COR-L47 (cell line): ENCODE results near the gene PSMD9.
"Not testable (repeated sequence)": the region's sequence is repeated elsewhere in the genome, so short reads cannot be mapped to it uniquely, and the experiment has no call there.

ENCODE experiments used
- DNase-seq: peaks from one replicate; lab custom pipeline; 2025; lab: John Stamatoyannopoulos, UW

PSMD9 gene

DNA sequence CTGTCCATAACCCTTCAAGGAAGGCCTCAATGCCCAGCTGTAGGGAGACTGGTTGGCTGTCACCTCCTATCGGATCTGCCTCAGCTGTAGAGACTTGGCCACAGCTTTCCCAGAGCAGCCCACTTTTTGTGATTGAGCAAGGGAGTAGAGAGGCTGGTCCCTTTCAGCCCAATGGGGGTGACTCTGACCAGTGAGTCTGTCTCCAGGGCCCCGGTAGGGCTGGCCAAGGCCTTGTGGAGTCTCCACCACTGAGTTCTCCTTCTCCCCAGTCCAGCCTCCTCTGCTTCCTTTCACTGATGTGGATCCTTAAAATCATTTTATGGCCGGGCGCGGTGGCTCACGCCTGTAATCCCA is 15.4 kb upstream of the PSMD9 start:
- DNase-seq: no peak

DNA sequence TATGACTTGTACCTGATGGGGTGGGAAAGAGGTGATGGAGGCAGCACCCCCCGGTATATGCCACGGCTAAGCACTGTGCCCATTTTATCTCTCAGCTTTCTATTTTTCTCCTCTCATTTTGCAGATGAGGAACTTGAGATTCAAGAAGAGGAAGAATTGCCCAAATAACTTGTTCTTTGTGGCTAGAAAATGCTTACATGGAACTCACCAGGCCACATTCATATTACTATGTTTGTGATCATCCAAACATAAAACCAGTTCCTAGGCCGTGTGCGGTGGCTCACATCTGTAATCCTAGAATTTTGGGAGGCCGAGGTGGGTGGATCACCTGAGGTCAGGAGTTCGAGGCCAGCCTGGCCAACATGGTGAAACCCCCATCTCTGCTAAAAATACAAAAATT is 14.5 kb upstream of the PSMD9 start:
- DNase-seq: no peak

DNA sequence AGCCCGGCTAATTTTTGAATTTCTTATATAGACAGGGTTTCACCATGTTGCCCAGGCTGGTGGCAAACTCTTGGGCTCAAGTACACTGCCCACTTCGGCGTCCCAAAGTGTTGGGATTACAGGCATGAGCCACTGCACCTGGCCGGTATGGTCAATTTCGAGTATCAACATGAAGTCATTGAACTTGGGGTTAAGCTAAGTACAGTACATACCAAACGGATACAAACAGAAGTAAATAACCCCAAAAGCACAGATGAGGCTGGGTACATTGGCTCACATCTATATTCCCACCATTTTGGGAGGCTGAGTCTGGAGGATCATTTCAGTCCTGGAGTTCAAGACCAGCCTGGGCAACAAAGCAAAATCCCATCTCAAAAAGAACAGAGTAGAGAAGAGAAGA is 13.0 kb upstream of the PSMD9 start:
- DNase-seq: no peak

GRCh38 chr12:121876080-121876447 is 12.5 kb upstream of the PSMD9 start:
- DNase-seq: not testable (repeated sequence)

DNA sequence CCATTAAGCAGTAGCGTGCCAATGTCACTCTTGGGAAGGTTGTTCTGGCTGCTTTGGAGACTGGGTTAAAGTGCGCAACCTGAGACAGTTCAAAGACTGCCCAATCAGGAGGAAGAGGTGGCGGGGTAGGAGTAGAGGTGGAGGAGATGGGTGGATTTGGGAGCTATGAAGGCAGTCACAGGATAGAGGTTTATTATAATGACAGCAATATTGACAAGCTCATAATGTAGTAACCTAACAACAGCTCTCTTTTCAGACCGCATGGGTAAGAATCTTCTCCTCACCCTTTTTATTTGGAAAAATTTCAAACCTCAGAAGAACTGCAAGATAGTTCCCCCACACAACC is 5.3 kb upstream of the PSMD9 start:
- no peak for DNase-seq

- DNase-seq: not testable (repeated sequence)
Observed at GRCh38 chr12:121885129-121885528, 3.5 kb upstream of the PSMD9 start.

- DNase-seq: no peak
Observed at GRCh38 chr12:121888083-121888477, 510 bp upstream of the PSMD9 start.

DNA sequence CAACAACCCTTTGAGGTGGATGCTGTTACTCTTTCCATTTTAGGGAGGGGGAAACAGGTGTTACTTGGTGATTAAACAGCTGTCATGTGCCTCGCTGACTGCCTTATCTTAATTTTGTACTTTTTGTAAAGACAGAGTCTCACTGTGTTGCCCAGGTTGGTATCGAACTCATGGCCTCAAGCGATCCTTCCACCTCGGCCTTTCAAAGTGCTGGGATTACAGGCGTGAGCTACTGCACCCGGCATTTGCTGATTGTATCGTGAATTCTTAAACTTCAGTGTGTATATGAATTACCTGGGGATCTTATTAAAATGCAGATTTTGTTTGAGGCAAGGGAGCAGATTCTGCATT is 659 bp downstream of the PSMD9 start:
- no peak for DNase-seq

- not testable (repeated sequence) for DNase-seq
Observed at GRCh38 chr12:121889661-121890060, 1.1 kb downstream of the PSMD9 start.

DNA sequence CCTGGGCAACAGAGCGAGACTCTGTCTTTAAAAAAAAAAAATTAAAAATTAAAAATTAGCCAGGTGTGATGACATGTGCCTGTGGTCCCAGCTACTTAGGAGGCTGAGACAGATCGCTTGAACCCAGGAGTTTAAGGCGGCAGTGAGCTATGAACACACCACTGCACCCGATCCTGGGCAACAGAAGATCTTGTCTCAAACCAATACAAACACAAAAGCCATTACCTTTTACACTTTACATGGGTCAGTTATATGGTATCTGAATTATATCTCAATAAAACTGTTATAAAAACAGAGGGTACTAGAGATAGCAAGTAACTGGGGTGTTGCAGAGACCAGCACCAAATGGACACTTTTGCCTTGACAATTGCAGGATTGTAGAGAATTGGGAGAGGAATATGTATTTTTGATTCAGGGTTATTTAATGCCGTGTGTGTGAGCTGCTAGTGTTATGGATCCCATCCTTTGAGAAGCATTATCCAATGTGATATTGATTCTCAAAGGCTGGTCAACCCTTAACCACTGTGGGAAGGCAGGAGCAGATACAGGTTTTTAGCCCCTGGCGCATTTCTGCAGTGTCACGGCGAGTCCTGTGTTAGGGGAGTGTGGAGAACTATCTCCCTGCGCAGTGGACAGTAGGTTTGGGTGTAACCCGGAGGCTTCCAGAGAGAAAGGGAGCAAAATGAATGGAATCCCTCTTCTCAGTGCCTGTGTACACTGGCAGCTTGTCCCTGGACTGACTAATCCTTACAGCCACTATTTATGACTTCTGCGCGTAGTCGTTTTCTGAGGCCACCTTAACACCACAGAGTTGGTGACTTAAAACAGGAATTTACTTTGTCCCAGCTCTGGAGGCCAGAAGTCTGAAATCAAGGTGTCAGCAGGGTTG is 4.3 kb downstream of the PSMD9 start:
- DNase-seq: no peak

GRCh38 chr12:121893961-121894460 is 5.4 kb downstream of the PSMD9 start:
- DNase-seq: peak; percentile 52

DNA sequence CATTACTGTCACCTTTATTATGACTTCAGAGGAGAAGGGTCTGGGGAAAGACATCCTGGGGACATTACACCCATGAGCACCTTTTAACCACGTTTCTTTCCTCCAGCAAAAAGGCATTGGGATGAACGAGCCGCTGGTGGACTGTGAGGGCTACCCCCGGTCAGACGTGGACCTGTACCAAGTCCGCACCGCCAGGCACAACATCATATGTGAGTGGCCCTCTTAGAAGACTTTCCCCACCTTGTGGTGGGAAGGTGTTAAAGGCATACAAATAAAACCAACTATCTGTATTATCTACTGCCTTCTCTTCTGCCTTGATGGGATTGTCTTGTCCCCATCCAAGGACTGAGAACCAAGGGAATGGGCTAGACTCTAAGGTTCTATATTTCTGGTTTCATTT is 6.0 kb downstream of the PSMD9 start:
- DNase-seq: peak; percentile 48

DNA sequence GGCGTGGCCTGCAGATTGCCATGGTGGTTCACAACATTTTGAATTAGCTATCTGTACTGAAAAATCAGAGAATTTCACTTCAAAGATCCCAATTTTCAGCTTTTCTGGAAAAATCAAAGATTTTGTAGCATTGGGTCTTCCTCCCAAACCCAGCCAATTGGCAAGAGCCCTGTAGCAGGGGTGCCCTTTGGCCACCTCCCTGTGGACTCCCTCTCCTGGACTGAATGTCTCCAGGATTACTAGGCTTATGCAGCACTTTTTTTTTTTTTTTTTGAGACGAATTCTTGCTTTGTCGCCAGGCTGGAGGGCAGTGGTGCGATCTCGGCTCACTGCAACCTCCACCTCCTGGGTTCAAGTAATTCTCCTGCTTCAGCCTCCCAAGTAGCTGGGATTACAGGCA is 9.7 kb downstream of the PSMD9 start:
- DNase-seq: no peak

- DNase-seq: no peak
Observed at GRCh38 chr12:121899590-121899989, 11.0 kb downstream of the PSMD9 start.

- DNase-seq: no peak
Observed at GRCh38 chr12:121903202-121903601, 14.6 kb downstream of the PSMD9 start.

DNA sequence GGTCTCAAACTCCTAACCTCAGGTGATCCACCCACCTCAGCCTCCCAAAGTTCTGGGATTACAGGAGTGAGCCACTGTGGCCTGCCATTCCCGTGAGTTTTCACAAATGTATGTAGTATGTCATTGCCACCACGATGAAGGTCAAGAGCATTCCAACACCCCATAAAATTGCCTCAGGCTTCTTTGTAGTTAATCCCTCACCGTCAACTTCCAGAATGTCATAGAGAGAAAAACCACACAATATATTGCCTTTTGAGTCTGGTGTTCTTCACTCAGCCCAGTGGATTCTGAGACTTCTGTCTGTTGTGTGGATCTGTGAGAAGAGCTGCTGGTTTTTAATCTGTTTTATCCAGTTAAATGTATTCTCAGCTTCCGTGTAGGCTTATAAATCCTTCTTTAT is 17.2 kb downstream of the PSMD9 start:
- no peak for DNase-seq

DNA sequence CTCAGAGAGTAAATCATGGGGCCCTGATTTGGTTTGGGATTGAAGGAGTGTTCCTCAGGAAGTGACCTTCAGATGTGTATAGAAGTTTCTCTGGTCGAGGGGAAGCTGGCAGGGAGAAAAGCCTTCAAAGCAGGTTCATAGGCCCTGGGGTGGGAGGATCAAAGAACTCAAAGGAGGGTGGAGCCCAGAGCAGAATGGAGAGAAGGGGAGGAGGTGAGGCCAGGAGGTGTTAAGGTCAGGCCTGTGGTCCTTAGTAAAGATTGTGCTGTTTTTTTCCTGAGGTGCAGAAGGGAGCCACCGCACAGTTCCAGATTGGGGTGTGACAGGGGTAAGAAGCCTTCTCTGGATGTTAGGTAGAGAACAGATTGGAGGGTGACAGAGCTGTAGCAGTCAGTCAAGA is 20.1 kb downstream of the PSMD9 start:
- no peak for DNase-seq

DNA sequence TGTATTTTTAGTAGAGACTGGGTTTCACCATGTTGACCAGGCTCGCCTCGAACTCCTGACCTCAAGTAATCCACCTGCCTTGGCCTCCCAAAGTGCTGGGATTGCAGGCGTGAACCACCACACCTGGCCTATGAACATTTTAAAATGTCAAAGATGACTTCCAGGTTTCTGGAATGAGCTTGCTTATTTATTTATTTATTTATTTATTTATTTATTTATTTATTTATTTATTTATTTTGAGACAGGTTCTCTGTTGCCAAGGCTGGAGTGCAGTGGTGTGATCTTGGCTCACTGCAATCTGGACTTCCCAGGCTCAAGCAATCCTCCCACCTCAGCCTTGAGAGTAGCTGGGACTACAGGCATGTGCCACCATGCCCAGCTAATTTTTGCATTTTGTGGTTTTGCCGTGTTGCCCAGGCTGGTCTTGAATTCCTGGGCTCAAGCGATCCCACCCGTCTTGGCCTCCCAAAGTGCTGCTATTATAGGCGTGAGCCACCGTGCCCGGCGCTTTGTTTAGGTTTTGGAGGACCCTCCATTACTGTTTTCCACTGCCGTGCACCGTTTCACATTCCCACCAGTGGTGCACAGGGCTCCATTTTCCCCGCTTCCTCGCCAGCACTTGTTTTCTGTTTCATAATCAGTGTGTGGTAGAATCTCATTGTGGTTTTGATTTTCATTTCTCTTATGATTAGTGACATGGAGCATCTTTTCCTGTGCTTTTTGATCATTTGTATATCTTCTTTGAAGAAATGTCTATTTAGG is 23.4 kb downstream of the PSMD9 start:
- DNase-seq: no peak

DNA sequence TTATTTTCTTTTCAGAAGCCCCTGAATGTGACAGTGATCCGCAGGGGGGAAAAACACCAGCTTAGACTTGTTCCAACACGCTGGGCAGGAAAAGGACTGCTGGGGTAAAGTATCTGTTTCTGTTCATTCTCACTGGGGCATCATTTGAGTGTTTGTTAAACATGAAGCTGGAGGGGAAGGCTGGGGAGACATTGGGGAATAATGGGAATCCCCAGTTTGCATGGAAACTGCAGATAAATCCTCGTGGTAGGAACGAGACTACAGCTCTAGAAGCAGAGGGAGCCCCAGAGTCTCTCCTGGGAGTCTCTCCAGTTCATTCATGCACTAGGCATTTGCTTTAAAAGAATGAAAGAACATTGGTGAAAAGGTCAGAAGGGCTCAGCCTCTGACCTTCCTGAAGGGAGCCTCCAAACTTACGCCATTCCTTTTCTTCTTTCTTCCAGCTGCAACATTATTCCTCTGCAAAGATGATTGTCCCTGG is 27.3 kb downstream of the PSMD9 start:
- no peak for DNase-seq

DNA sequence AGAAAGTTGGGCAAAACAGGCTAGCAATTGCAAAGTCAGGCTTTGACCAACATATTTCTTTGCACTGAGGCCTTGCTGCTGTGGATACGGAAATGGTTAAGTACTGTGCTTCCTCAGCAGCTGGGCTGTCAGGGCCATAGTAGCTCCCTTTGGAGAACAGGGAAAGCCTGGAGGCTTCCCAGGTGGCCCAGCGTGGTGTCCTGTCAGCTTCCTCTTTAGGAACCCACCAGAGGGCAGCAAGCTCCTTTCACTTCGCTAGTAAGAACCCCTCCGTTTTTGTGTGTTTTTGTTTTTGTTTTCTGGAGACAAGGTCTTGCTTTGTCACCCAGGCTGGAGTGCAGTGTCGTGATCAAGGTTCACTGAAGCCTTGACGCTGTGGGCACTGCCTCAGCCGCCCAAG is 28.1 kb downstream of the PSMD9 start:
- peak; percentile 13 for DNase-seq

DNA sequence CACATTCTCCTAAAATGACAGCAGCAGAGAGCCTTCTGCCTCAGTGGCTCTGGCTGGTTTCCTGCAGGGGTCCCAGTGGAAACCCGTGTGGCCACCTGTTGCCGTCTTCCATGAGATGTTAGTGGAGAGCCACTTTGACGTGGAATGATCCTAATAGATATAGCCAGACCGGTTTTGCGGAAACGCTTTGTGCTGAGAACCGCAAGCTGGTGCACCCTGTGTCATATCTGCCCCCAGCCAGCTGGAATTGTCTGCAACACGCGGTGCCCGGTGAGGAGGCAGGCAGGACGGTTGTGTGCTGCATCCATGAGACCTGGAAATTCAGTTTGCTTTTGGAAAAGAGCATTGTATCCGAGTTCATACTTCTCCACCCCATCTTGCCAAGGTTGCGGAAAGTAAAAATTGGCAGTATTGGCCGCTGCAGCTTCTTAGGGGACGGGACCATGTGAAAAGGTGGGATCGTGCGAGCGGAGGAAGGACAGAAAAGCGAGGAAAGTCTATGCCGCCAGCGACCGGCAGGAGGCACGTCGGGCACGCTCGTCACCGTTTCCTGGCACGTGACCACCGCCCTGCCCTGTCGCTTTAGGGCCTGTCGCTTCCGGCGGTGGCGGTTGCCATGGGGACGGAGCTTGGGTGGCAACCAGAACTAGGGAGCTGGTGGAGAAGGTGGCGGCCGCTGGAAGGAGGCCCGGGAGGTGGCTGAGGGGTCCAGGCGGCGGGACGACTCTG is 29.5 kb downstream of the PSMD9 start, which contains the start of gene CFAP251:
CFAP251 (plus strand) TSS at position 643 of the 729 bp plus-strand sequence. CDS start 2,714 bp downstream, outside the sequence.
- peak; percentile 97 for DNase-seq

DNA sequence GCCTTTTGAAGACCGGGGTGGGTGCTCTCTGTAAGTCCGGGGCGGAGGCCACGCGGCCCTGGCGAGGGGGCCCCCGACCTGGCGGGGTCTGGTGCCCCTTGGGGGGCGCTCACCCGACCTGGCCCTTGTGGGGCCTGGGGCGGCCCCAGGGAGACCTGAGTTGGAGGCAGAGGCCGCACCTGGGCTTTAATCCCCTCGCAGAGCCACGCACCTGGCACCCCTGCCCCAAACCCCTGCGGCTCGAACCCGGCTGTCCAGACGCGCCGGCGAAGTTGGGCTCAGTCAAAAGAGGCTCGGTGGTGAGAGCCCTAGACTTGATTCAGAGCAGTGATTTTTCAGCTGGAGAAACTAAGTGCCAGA is 30.1 kb downstream of the PSMD9 start:
- DNase-seq: no peak

- no peak for DNase-seq
Observed at GRCh38 chr12:121921066-121921465, 32.5 kb downstream of the PSMD9 start.
